Neuronal stem cell (in vitro differentiated cells): ENCODE results near the gene NFS1. TPM values are rescaled to one million over a fixed set of nuclear protein-coding genes. Genes with fewer than 3 reads are reported as not detected.
"Not testable (repeated sequence)": the region's sequence is repeated elsewhere in the genome, so short reads cannot be mapped to it uniquely, and the experiment has no call there.

ENCODE experiments used
- DNase-seq: peaks from one replicate; pipeline ENCODE4 v3.0.0-alpha.2; 2013; ENCODE audit warnings: low spot score
- H2AFZ ChIP-seq: one replicate; pipeline ENCODE4 v1.6.1; 2013; ENCODE audit warnings: mild to moderate bottlenecking, low read length, inconsistent platforms
- H2AK5ac ChIP-seq: 2 replicates; pipeline ENCODE4 v1.6.1; 2013; ENCODE audit warnings: low read depth, mild to moderate bottlenecking, inconsistent platforms, low read length, moderate library complexity, mixed read lengths
- H2BK120ac ChIP-seq: 2 replicates; pipeline ENCODE4 v1.6.1; 2013; ENCODE audit warnings: low read depth, mild to moderate bottlenecking, inconsistent platforms, low read length, moderate library complexity, mixed read lengths
- H2BK12ac ChIP-seq: one replicate; pipeline ENCODE4 v1.6.1; 2013; ENCODE audit warnings: low read length, inconsistent platforms
- H2BK15ac ChIP-seq: 2 replicates; pipeline ENCODE4 v1.6.1; 2013; ENCODE audit warnings: mild to moderate bottlenecking, low read length, inconsistent platforms, mixed read lengths
- H2BK5ac ChIP-seq: one replicate; pipeline ENCODE4 v1.6.1; 2013; ENCODE audit warnings: inconsistent platforms, mild to moderate bottlenecking, low read length, moderate library complexity
- H3K14ac ChIP-seq: one replicate; pipeline ENCODE4 v1.6.1; 2013; ENCODE audit warnings: low read length, inconsistent platforms
- H3K18ac ChIP-seq: 2 replicates; pipeline ENCODE4 v1.6.1; 2013; ENCODE audit warnings: low read length, inconsistent platforms
- H3K23ac ChIP-seq: 2 replicates; pipeline ENCODE4 v1.6.1; 2013; ENCODE audit warnings: low read depth, mild to moderate bottlenecking, mixed read lengths, low read length, inconsistent platforms; ENCODE audit not compliant: poor library complexity
- H3K27ac ChIP-seq: replicated peaks from 3 replicates; pipeline ENCODE4 v1.5.1; 2013; ENCODE audit warnings: low read length, inconsistent platforms
- H3K27me3 ChIP-seq, 3 experiments: 2 replicates each; pipeline ENCODE4 v1.6.1; 2013; ENCODE audit warnings: low read length in 3 of 3, mild to moderate bottlenecking in 2 of 3, inconsistent platforms in 1 of 3, low read depth in 1 of 3, mixed read lengths in 1 of 3, moderate library complexity in 1 of 3; ENCODE audit not compliant: control insufficient read depth in 3 of 3, insufficient read depth in 3 of 3
- H3K36me3 ChIP-seq, 2 donors: replicated peaks in 1 of 2; 2 replicates each; pipeline ENCODE4 v1.6.1; 2013; ENCODE audit warnings: low read length in 2 of 2; ENCODE audit not compliant: control insufficient read depth in 2 of 2, insufficient read depth in 2 of 2
- H3K4ac ChIP-seq: 2 replicates; pipeline ENCODE4 v1.6.1; 2013; ENCODE audit warnings: inconsistent platforms, mild to moderate bottlenecking, low read length, moderate library complexity
- H3K4me1 ChIP-seq, 2 donors: 1 replicate in 1 of 2; 2 replicates in 1 of 2; pipeline ENCODE4 v1.6.1; 2013; ENCODE audit warnings: low read length in 2 of 2, low read depth in 1 of 2; ENCODE audit not compliant: control insufficient read depth in 2 of 2, insufficient read depth in 1 of 2
- H3K4me2 ChIP-seq: one replicate; pipeline ENCODE4 v1.6.1; 2013; ENCODE audit warnings: mild to moderate bottlenecking, low read length, inconsistent platforms; ENCODE audit not compliant: insufficient read depth, poor library complexity, severe bottlenecking
- H3K4me3 ChIP-seq, 2 donors: 2 replicates each; pipeline ENCODE4 v1.5.1; 2013; ENCODE audit warnings: low read length in 2 of 2, mild to moderate bottlenecking in 2 of 2, inconsistent platforms in 1 of 2, moderate library complexity in 1 of 2
- H3K79me1 ChIP-seq: one replicate; pipeline ENCODE4 v1.6.1; 2013; ENCODE audit warnings: low read depth, mild to moderate bottlenecking, inconsistent platforms, low read length, moderate library complexity
- H3K9ac ChIP-seq: one replicate; pipeline ENCODE4 v1.6.1; 2013; ENCODE audit warnings: mild to moderate bottlenecking, low read depth, low read length, inconsistent platforms; ENCODE audit not compliant: poor library complexity
- H3K9me3 ChIP-seq, 2 donors: replicated peaks in 1 of 2; 2 replicates each; pipeline versions ENCODE3 to v1.6.1; 2013; ENCODE audit warnings: low read length in 2 of 2, mild to moderate bottlenecking in 2 of 2, inconsistent platforms in 1 of 2, low read depth in 1 of 2, mixed read lengths in 1 of 2, moderate library complexity in 1 of 2; ENCODE audit not compliant: control insufficient read depth in 2 of 2, insufficient read depth in 1 of 2
- H4K8ac ChIP-seq: one replicate; pipeline ENCODE4 v1.6.1; 2013; ENCODE audit warnings: low read depth, mild to moderate bottlenecking, inconsistent platforms, low read length, moderate library complexity
- H4K91ac ChIP-seq: one replicate; pipeline ENCODE4 v1.6.1; 2013; ENCODE audit warnings: low read length, low read depth, mild to moderate bottlenecking, inconsistent platforms; ENCODE audit not compliant: poor library complexity
- whole genome bisulfite sequencing, 2 donors: extraction: QIAGEN DNeasy Blood & Tissue Kit; methylation state at CpG; one replicate each; pipeline ENCODE4 v1.1.7; 2013; ENCODE audit warnings: missing lambda C conversion rate in 2 of 2, mixed read lengths in 1 of 2; ENCODE audit not compliant: insufficient read length in 2 of 2, insufficient replicate concordance in 1 of 2; ENCODE audit errors: extremely low coverage in 2 of 2; 5-methylcytosine and 5-hydroxymethylcytosine counted together
- polyA plus RNA-seq, 2 experiments: library from polyadenylated mRNA; stranded (reverse); fragments of 200-250 nt; gene quantifications; one replicate each; pipeline ENCODE4 v1.2.3, GENCODE V29; 2013

NFS1 gene
- 11.1 TPM for polyA plus RNA-seq (2013, experiment 1 of 2)
- polyA plus RNA-seq (2013, experiment 2 of 2), result 11.3 TPM

DNA sequence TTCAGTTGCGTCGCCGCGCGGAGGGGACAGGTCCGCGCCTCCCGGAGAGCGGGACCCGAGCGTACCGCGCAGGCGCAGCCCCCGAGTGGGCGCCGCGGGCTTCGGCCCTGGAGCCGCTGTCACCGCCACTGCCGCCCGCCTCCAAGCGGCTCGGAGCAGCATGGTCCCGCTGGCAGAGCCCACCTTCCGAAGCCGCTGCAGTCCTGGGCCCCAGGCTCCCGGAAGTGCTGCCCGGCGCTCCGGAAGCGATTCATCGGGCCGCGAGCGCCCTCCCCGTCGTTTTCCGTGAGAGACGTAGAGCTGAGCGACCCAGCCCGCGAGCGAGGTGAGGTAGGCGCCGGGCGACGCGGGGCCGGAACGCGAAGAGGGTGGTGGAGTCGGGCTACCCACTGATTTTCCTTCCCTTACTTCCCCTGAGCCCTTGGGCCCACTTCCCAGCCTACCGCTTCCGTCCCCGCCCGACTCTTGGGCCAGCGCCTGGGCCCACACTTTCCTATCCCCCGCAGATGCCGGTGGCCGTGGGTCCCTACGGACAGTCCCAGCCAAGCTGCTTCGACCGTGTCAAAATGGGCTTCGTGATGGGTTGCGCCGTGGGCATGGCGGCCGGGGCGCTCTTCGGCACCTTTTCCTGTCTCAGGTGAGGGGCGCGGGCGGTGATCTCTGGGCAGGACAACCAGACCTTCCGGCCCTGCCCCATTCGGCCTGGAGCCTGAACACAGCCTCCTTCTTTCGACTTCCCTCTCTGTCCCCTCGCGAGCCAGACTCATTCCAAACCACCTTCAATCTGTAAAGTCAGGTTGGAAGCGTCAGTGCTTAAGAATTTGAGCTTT lies at the start of gene NFS1, which contains the start of gene ROMO1:
Gene NFS1, minus strand, starts transcription at position 226 of the 830 bp plus-strand sequence. Its CDS starts 64 bp downstream, at position 162.
Gene ROMO1, plus strand, starts transcription at position 279 of the 830 bp plus-strand sequence. Its CDS starts 228 bp downstream, at position 507.
- peaks cover 6 to 52% of the 10 kb centered on the region in 2 donors for H3K36me3 ChIP-seq
- no peaks in the 10 kb centered on the region for H3K27me3 ChIP-seq
- peak; percentile 85 for DNase-seq
- H3K23ac ChIP-seq, result peak within 1 kb of the TSS; percentile 97
- H2BK12ac ChIP-seq, result peak within 1 kb of the TSS; percentile 58
- H4K8ac ChIP-seq, result peak within 1 kb of the TSS; percentile 99
- H2AK5ac ChIP-seq, result peak within 1 kb of the TSS; percentile 91
- peak within 1 kb of the TSS; percentile 94 for H3K4ac ChIP-seq
- no peaks in the 10 kb centered on the region for H3K9me3 ChIP-seq
- peaks cover 5 to 9% of the 10 kb centered on the region in 2 donors for H3K4me1 ChIP-seq
- H3K4me3 ChIP-seq, result peak within 1 kb of the TSS; percentile 88 to 94
- H3K9ac ChIP-seq, result peak within 1 kb of the TSS; percentile 97
- H3K4me2 ChIP-seq, result peak within 1 kb of the TSS; percentile 78
- WGBS, 2 donors, result no CpG with 5 or more reads among the region's 81 CpGs
- H2BK120ac ChIP-seq, result peak within 1 kb of the TSS; percentile 96
- H4K91ac ChIP-seq, result no peak within 1 kb of the TSS
- H2BK15ac ChIP-seq, result peak within 1 kb of the TSS; percentile 57
- peak within 1 kb of the TSS; percentile 97 for H3K18ac ChIP-seq
- peaks cover 8% of the 10 kb centered on the region for H3K79me1 ChIP-seq
- H2AFZ ChIP-seq, result peak within 1 kb of the TSS; percentile 92
- peak within 1 kb of the TSS; percentile 82 for H3K27ac ChIP-seq
- peak within 1 kb of the TSS; percentile 94 for H2BK5ac ChIP-seq
- H3K14ac ChIP-seq, result peak within 1 kb of the TSS; percentile 94

DNA sequence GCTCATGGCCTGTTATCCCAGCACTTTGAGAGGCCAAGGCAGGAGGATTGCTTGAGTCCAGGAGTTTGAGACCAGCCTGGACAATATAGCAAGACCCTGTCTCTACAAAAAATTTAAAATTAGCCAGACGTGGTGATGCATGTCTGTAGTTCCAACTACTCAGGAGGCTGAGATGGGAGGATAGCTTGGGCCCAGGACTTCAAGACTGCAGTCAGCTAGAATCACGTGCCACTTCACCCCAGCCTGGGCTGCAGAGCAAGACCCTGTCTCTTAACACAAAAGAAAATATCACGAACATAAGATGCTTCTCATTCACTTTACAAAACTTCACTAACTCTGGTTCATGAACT lies 45.3 kb upstream of the NFS1 start:
- H3K79me1 ChIP-seq, H3K4me3 ChIP-seq, H3K9me3 ChIP-seq, H2AK5ac ChIP-seq, H3K27ac ChIP-seq, H2BK12ac ChIP-seq, H2BK120ac ChIP-seq, H3K9ac ChIP-seq, H3K27me3 ChIP-seq, DNase-seq, H4K8ac ChIP-seq, H2BK5ac ChIP-seq, H2BK15ac ChIP-seq, H3K4ac ChIP-seq, H3K18ac ChIP-seq, H3K14ac ChIP-seq, H2AFZ ChIP-seq, H3K23ac ChIP-seq, H4K91ac ChIP-seq, H3K4me2 ChIP-seq: not testable (repeated sequence)
- WGBS, 2 donors, result no CpG with 5 or more reads among the region's 3 CpGs
- Histone ChIP-seq H3K4me1 (peaks cover 5 to 15% of the 10 kb centered on the region in 2 donors), H3K36me3 (peaks cover 3 to 15% of the 10 kb centered on the region in 2 donors)

DNA sequence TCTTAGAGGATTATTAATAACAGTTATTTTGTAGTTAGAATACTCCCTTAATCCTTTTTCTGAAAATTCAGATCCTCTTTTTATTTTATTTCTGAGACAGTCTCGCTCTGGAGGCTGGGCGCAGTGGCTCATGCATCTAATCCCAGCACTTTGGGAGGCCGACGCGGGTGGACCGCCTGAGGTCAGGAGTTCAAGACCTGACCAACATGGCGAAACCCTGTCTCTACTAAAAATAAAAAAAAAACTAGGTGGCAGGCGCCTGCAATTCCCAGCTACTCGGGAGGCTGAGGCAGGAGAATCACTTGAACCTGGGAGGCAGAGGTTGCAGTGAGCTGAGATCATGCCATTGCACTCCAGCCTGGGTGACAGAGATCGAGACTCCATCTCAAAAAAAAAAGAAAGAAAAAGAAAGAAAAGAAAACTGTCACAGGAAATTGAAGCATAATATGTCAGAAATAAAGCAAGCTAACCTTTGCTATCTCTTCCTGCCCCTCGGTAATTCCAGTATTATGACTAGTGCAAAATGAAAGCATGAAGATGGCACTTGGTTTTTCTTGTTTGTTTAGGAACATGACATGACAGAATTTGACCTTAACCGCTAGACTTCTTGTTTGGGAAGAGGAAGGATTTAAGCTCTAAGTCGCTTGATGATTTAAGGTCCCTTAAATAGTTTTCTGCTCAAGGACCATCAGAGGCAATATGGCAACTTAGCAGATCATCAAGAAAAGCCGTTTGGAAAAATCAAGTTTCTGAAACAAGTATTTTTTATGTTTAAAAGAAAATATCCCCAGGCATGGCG lies 44.7 kb upstream of the NFS1 start:
- Histone ChIP-seq H2AFZ (no peak overlapping the region), H2BK15ac (no peak overlapping the region), H3K23ac (no peak overlapping the region), H3K4me2 (no peak overlapping the region), H3K4me3 (no peak overlapping the region), H2BK120ac (no peak overlapping the region), H2BK12ac (no peak overlapping the region), H3K4ac (no peak overlapping the region), H2AK5ac (no peak overlapping the region), H3K27ac (no peak overlapping the region), H3K9me3 (peaks cover 0 to under 1% of the 10 kb centered on the region in 2 donors), H4K8ac (no peak overlapping the region), H3K27me3 (no peaks in the 10 kb centered on the region), H3K14ac (no peak overlapping the region), H3K18ac (no peak overlapping the region), H3K9ac (no peak overlapping the region), H3K4me1 (peaks cover 7 to 15% of the 10 kb centered on the region in 2 donors), H3K79me1 (peaks cover 2% of the 10 kb centered on the region), H3K36me3 (peaks cover 6 to 21% of the 10 kb centered on the region in 2 donors), H2BK5ac (no peak overlapping the region), H4K91ac (no peak overlapping the region)
- no peak for DNase-seq
- no CpG with 5 or more reads among the region's 15 CpGs for WGBS, 2 donors
